ENCODE data around the gene RPS25. TPM values are rescaled to one million over a fixed set of nuclear protein-coding genes. Genes with fewer than 3 reads are reported as not detected.
"Not testable (repeated sequence)": the region's sequence is repeated elsewhere in the genome, so short reads cannot be mapped to it uniquely, and the experiment has no call there.

The RPS25 gene
- total RNA-seq, 1 experiment from 2014 or later = 1,176 TPM

GRCh38 chr11:118988280-118988679 is 29.9 kb downstream of the RPS25 start:
- POLR2A ChIA-PET (ENCODE audit: low non-redundant PET) = no interaction called here
- CTCF ChIA-PET = no interaction called here

GRCh38 chr11:118984825-118985224 is 33.3 kb downstream of the RPS25 start:
- CTCF ChIA-PET = interaction anchor here (0.6 kb wide), 1 partner anchor 287 kb away, joined by 3 read pairs; no protein-coding TSS in a partner anchor

More at GRCh38 chr11:118988280-118988679, 29.9 kb downstream of the RPS25 start:
- BruUV-seq (replicated peaks) = no TSS peak
- no peak overlapping the region for H3K27ac ChIP-seq (ENCODE audit: low read depth, low read length, poor library complexity, severe bottlenecking)
- no peaks in the 10 kb centered on the region for H3K36me3 ChIP-seq (ENCODE audit: insufficient read depth, low read length, poor library complexity, severe bottlenecking)
- intact Hi-C loops (cut with micrococcal nuclease; ENCODE audit: unreplicated experiment) = no loop called here
- H3K9me3 ChIP-seq (ENCODE audit: low read depth, low read length, poor library complexity, severe bottlenecking) = no peaks in the 10 kb centered on the region
- no peak overlapping the region for H3K4me3 ChIP-seq (ENCODE audit: low read depth, low read length, poor library complexity, severe bottlenecking)
- TF ChIP-seq CTCF (conservative IDR thresholded peaks at IDR 0.05; ENCODE audit: low read depth, low read length) (no peak), EZH2 (IDR thresholded peaks at IDR 0.05; ENCODE audit: borderline replicate concordance, low read depth, low read length, poor library complexity, severe bottlenecking) (no peak)
- no peaks in the 10 kb centered on the region for H3K4me1 ChIP-seq (ENCODE audit: insufficient read depth, low read length, poor library complexity, severe bottlenecking)
- no peaks in the 10 kb centered on the region for H3K27me3 ChIP-seq (replicated peaks; ENCODE audit: insufficient read depth, low read depth, low read length, poor library complexity)
- DNase-seq (ENCODE audit: low spot score) = no peak

GRCh38 chr11:118984337-118984736 is 33.8 kb downstream of the RPS25 start:
- POLR2A ChIA-PET (ENCODE audit: low non-redundant PET); CTCF ChIA-PET: not testable (repeated sequence)

More at GRCh38 chr11:118984825-118985224, 33.3 kb downstream of the RPS25 start:
- no peak overlapping the region for H3K27ac ChIP-seq (ENCODE audit: low read depth, low read length, poor library complexity, severe bottlenecking)
- no peaks in the 10 kb centered on the region for H3K27me3 ChIP-seq (replicated peaks; ENCODE audit: insufficient read depth, low read depth, low read length, poor library complexity)
- no peak for DNase-seq (ENCODE audit: low spot score)
- POLR2A ChIA-PET (ENCODE audit: low non-redundant PET) = no interaction called here
- no peaks in the 10 kb centered on the region for H3K9me3 ChIP-seq (ENCODE audit: low read depth, low read length, poor library complexity, severe bottlenecking)
- TF ChIP-seq EZH2 (IDR thresholded peaks at IDR 0.05; ENCODE audit: borderline replicate concordance, low read depth, low read length, poor library complexity, severe bottlenecking) = no peak
- no peak for TF ChIP-seq CTCF (conservative IDR thresholded peaks at IDR 0.05; ENCODE audit: low read depth, low read length)
- intact Hi-C loops (cut with micrococcal nuclease; ENCODE audit: unreplicated experiment) = no loop called here
- H3K4me3 ChIP-seq (ENCODE audit: low read depth, low read length, poor library complexity, severe bottlenecking) = no peak overlapping the region
- no peaks in the 10 kb centered on the region for H3K36me3 ChIP-seq (ENCODE audit: insufficient read depth, low read length, poor library complexity, severe bottlenecking)
- BruUV-seq (replicated peaks) = no TSS peak
- no peaks in the 10 kb centered on the region for H3K4me1 ChIP-seq (ENCODE audit: insufficient read depth, low read length, poor library complexity, severe bottlenecking)

GRCh38 chr11:118980191-118980881 is 37.8 kb downstream of the RPS25 start:
- H3K36me3 ChIP-seq (ENCODE audit: insufficient read depth, low read length, poor library complexity, severe bottlenecking) = no peaks in the 10 kb centered on the region
- intact Hi-C loops (cut with micrococcal nuclease; ENCODE audit: unreplicated experiment) = no loop called here
- DNase-seq (ENCODE audit: low spot score) = no peak
- BruUV-seq (replicated peaks) = no TSS peak
- POLR2A ChIA-PET (ENCODE audit: low non-redundant PET) = no interaction called here
- no peaks in the 10 kb centered on the region for H3K9me3 ChIP-seq (ENCODE audit: low read depth, low read length, poor library complexity, severe bottlenecking)
- H3K27me3 ChIP-seq (replicated peaks; ENCODE audit: insufficient read depth, low read depth, low read length, poor library complexity) = no peaks in the 10 kb centered on the region
- CTCF ChIA-PET = no interaction called here
- H3K4me1 ChIP-seq (ENCODE audit: insufficient read depth, low read length, poor library complexity, severe bottlenecking) = peaks cover 7% of the 10 kb centered on the region
- no peak for TF ChIP-seq CTCF (conservative IDR thresholded peaks at IDR 0.05; ENCODE audit: low read depth, low read length)
- TF ChIP-seq EZH2 (IDR thresholded peaks at IDR 0.05; ENCODE audit: borderline replicate concordance, low read depth, low read length, poor library complexity, severe bottlenecking) = no peak
- no peak overlapping the region for H3K4me3 ChIP-seq (ENCODE audit: low read depth, low read length, poor library complexity, severe bottlenecking)
- no peak overlapping the region for H3K27ac ChIP-seq (ENCODE audit: low read depth, low read length, poor library complexity, severe bottlenecking)

More at GRCh38 chr11:118984337-118984736, 33.8 kb downstream of the RPS25 start:
- H3K4me3 ChIP-seq (ENCODE audit: low read depth, low read length, poor library complexity, severe bottlenecking); H3K27ac ChIP-seq (ENCODE audit: low read depth, low read length, poor library complexity, severe bottlenecking); H3K27me3 ChIP-seq (replicated peaks; ENCODE audit: insufficient read depth, low read depth, low read length, poor library complexity); H3K9me3 ChIP-seq (ENCODE audit: low read depth, low read length, poor library complexity, severe bottlenecking); DNase-seq (ENCODE audit: low spot score); intact Hi-C loops (cut with micrococcal nuclease; ENCODE audit: unreplicated experiment); H3K36me3 ChIP-seq (ENCODE audit: insufficient read depth, low read length, poor library complexity, severe bottlenecking); BruUV-seq (replicated peaks); H3K4me1 ChIP-seq (ENCODE audit: insufficient read depth, low read length, poor library complexity, severe bottlenecking): not testable (repeated sequence)

Measured in A673 (cell line).